T follicular helper cell (primary cell): ENCODE results near the gene FUCA2.
A peak's percentile ranks its signal among the peaks of the same experiment; 100 is the strongest.
"Not testable (repeated sequence)": the region's sequence is repeated elsewhere in the genome, so short reads cannot be mapped to it uniquely, and the experiment has no call there.

Experiments used
- DNase-seq: peaks from one replicate; pipeline ENCODE4 v3.0.0-alpha.2; 2020; ENCODE audit warnings: low read depth

Gene FUCA2

DNA sequence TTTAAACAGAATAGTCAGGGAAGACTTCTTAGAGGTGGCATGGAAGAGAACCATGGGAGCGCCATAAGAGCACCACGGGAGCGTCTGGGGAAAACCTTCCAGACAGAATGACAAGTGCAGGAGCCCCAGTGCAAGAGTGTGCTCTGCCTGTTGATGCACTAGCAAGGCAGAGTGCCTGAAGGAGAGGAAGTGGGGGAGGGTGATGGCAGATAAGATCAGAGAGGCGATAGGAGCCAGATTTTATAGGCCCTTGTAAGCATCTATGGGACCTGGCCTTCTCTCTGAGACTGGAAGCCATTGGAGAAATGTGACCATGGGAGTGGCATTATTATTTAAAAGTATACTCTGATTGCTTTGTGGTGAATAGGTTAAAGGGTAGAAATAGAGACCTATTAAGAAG lies 13.1 kb downstream of the FUCA2 start:
- DNase-seq: no peak

GRCh38 chr6:143496974-143497373 lies 14.5 kb downstream of the FUCA2 start:
- DNase-seq: no peak

DNA sequence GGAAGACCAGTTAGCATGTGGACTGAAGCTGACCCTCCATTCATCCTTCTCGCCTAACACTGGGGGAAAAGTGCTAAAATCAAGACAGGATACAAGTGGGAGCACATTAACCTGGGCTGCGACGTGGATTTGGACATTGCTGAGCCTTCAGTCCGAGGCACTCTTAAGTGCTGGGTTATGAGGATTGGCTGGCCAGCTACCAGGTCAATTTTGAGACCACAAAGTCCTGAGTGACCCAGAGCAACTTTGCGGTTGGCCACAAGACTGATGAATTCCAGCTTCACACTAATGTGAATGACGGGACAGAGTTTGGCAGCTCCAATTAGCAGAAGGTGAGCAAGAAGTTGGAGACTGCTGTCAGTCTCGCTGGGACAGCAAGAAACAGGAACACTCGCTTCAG lies 20.7 kb downstream of the FUCA2 start:
- no peak for DNase-seq

GRCh38 chr6:143490244-143490643 lies 21.3 kb downstream of the FUCA2 start:
- no peak for DNase-seq

DNA sequence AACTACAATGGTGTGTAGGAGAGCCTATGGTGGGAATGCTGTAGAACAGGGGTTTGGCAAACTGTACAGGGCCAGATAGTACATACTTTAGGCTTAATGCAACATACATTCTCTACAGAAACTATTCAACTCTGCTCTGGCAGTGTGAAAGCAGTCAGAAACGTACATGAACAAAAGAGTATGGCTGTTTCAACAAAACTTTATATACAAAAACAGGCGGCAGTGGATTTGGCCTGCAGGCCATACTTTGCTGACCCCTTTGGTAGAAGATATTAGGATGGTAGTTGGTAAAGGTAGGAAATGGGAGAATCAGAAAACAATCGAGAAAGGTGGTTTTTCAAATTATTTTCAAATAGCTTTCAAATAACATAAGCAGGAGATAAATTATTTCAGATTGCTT lies 24.8 kb downstream of the FUCA2 start:
- DNase-seq: no peak

DNA sequence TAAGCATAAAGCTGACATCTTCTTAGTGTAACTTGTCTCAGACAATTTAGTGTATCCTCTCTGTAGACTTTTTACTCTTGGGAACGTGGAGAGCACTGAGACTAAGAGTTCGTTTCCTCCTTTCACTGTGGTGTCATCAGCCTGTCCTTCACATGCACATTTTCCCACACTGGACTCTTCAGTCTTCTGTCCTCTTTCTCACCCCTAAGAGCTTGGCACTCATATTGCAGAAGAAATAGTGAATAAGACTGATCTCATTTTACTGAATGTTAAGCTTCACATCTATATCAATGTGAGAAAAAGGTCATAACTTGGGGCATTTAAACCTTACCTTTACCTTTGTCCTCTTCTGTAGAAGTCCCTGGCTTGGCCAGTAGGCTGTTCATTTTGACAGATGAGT lies 25.6 kb downstream of the FUCA2 start:
- DNase-seq: no peak

GRCh38 chr6:143482593-143482992 lies 28.9 kb downstream of the FUCA2 start:
- DNase-seq: no peak

DNA sequence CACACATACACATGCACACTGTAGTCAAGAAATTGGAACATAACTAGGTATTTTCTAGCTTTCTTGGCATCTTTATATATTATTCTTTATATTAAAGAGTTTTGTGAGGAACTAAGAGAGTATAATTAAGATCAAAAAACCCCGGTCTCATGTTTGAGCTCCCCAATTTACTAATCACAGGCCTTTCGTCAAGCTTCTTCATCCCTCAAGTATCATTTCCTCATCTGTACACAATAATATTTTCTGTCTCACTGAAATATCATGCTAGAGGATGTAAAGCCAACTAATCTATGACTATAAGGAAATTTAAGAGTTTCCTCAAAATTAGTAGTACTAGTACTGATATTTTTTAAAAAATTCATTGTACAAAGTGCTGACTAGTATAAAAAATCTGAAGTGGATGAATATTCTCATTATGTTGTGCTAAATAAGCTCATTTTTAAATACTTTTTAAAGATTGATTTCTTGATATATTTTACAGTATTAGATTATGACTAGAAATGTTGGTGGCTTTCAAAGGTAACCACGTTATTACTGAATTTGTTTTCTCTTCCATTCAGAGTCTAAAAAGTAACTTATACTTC lies 32.9 kb downstream of the FUCA2 start:
- no peak for DNase-seq

- DNase-seq: no peak
Measured at GRCh38 chr6:143476545-143476944, 35.0 kb downstream of the FUCA2 start.

GRCh38 chr6:143471822-143472221 lies 39.7 kb downstream of the FUCA2 start:
- DNase-seq: no peak

GRCh38 chr6:143468823-143469222 lies 42.7 kb downstream of the FUCA2 start:
- DNase-seq: not testable (repeated sequence)

- DNase-seq: no peak
Measured at GRCh38 chr6:143468026-143468425, 43.5 kb downstream of the FUCA2 start.

DNA sequence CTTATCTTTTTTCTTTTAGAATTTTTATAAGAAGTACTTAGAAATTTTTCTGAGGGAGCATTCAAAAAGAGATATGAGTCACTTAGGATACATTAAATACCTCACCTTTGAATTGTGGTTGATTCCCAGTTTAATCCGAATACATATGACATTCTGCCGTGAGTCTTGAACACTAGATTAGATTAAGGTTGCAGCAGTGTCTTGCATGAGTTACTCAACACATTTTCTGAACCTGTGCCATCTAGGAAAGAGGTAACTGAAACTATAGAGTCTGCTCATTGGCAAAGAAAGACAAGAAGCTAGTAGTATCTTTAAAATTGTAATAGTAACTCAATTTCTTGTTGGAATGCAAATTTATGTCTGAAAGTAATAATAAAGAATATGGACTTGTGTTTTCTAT lies 46.0 kb downstream of the FUCA2 start:
- no peak for DNase-seq

DNA sequence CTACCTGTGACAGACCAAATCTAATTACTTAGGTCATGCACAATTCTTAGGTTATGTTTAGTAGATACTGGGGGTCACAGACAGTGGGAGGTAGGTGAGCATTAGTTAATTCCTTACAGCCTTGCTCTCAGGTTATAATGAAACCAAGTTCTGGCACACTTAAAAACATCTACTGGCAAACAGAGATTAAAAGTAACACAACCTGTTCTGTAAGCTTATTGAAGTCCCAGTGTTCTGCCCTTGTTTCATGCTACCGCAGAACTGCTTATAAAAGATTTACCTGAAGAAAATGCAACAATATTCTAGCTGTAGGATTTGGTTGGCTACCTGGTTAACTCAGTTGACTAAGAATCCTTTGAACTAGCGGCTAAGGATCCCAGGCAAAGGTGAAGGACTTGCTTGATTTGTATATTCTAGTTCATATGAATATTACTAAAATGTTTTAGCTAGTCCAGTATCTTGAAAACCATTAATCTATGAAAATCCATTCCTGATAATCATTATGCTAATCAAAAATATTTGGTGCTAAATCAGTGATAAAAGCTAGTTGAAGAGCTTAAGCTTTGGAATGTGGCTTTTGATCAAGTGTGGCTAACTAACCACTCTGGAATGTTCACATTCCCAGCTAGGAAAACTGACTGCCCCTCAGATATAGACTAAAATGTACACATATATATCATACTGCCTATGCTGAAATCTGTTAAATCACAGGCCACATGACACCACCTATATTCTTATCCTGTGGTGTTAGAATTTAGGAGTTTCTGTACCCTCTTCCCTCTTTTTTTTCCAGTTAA lies 53.8 kb downstream of the FUCA2 start:
- DNase-seq: no peak

GRCh38 chr6:143451531-143451930 lies 60.0 kb downstream of the FUCA2 start:
- no peak for DNase-seq

GRCh38 chr6:143450453-143451371 lies 60.8 kb downstream of the FUCA2 start, which contains the start of the genes ADAT2 and PEX3:
Gene ADAT2, minus strand, starts transcription at chr6:143450695. Its CDS starts 37 bp downstream, at chr6:143450658.
Gene PEX3, plus strand, starts transcription at chr6:143450805. Its CDS starts 238 bp downstream, at chr6:143451043.
- peak; percentile 88 for DNase-seq

- DNase-seq: peak; percentile 21
Measured at GRCh38 chr6:143449714-143450452, 61.6 kb downstream of the FUCA2 start.

- DNase-seq: no peak
Measured at GRCh38 chr6:143449082-143449713, 62.3 kb downstream of the FUCA2 start.

GRCh38 chr6:143447865-143448264 lies 63.7 kb downstream of the FUCA2 start:
- DNase-seq: not testable (repeated sequence)
